NCI-H187 treated with DMSO at 0.1 percent for 48 hours (cell line): ENCODE measurements around the gene GBA2.

Experiments
- DNase-seq: peaks from one replicate; lab custom pipeline; 2025; lab: John Stamatoyannopoulos, UW

Gene GBA2

DNA sequence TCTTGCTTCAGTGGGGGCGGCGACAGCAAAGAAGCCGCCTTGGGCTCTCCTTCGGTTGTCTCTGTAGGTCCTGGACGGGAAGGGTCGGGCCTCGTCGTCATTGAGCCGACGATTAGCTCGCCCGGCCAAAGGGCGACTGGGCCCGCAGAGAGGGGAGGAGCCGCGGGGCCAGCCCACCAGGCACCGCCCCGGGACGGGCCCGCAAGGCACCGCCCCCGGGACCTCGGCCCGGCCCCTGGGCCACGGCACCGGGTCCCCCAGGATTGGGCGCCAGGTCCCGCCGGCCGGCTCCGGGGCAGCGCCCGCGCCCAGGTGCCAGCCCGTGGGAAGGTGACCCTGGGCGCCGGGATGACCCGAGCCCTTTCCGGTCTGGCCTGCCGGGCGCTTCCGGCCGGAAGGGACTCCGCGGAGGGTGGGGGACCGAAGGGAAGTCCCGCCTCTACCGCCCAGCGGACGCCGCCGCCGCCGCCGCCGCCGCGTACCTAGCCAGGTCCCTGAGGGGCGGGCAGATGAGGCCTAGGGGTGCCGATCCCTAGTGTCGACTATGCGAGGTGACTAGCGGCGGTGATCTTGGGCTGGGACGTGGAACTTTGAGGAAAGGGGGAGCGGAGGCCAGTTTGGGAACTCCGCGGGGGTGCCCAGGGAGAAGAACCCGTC, at the start of gene GBA2, which contains the start of gene RGP1:
TSS of gene GBA2 (minus strand) at position 371 of the 657 bp plus-strand sequence. CDS start 524 bp downstream, outside the sequence.
TSS of gene RGP1 (plus strand) at position 430 of the 657 bp plus-strand sequence. CDS start 469 bp downstream, outside the sequence.
- DNase-seq = no peak

- no peak for DNase-seq
Measured at GRCh38 chr9:35797311-35798109, 48.5 kb upstream of the GBA2 start.

DNA sequence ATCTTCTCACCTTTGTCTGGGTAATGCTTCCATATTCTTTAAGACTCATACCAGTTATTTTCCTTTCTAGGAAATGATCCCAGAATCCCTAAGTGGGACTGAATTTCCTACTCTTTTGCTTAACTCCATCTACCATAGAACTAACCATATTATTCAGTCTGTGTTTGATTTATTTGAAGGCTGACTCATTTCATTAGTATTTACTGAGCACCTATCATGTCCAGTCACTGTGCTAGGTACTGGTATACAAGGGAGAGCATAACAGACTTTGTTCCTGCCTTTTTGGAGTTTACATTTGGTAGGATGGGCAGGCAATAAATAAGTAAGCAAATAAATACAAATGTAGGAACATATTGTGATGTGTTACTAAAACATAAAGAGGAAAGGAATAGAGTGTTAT, 46.7 kb upstream of the GBA2 start:
- DNase-seq = no peak

GRCh38 chr9:35793461-35793860, 44.4 kb upstream of the GBA2 start:
- no peak for DNase-seq

DNA sequence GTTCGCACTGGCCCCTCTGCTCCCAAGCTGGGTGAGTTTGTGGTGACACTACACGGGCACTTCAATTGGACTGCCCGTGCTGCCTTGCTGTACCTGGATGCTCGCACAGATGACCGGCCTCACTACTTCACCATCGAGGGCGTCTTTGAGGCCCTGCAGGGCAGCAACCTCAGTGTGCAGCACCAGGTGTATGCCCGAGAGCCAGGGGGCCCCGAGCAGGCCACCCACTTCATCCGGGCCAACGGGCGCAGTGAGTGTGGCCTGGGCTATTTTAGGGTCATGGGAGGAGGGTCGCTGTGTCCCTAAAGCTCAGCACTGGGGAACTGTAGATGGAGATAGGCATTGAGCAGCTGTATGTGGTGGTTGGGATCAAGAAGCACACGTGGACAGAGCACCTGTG, 43.8 kb upstream of the GBA2 start:
- no peak for DNase-seq

DNA sequence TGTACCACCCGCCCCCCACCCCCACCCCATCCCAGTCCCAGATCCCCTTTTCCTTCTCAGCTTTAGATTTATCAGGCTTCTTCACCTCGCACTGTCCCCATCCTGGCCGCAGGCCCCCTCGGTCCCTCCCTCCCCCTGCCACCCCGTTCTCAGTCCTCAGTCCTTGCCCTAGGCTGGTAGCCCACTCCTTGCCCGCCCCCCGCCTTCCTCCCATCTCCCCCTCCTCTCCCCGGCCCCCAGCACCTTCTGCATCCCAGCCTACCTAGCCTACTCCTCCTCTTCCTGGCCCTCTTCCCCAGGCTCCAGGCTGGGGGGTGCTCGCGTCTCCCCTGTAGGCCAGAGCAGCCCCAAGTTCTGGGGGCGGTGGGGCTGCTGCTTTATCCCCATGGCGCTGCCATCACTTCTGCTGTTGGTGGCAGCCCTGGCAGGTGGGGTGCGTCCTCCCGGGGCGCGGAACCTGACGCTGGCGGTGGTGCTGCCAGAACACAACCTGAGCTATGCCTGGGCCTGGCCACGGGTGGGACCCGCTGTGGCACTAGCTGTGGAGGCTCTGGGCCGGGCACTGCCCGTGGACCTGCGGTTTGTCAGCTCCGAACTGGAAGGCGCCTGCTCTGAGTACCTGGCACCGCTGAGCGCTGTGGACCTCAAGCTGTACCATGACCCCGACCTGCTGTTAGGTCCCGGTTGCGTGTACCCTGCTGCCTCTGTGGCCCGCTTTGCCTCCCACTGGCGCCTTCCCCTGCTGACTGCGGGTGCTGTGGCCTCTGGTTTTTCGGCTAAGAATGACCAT, 43.2 kb upstream of the GBA2 start:
- no peak for DNase-seq

- DNase-seq = no peak
Measured at GRCh38 chr9:35791297-35791921, 42.4 kb upstream of the GBA2 start, which contains the start of gene NPR2. Gene NPR2, plus strand, starts transcription at chr9:35791591. Its CDS starts 818 bp downstream, at chr9:35792409.

DNA sequence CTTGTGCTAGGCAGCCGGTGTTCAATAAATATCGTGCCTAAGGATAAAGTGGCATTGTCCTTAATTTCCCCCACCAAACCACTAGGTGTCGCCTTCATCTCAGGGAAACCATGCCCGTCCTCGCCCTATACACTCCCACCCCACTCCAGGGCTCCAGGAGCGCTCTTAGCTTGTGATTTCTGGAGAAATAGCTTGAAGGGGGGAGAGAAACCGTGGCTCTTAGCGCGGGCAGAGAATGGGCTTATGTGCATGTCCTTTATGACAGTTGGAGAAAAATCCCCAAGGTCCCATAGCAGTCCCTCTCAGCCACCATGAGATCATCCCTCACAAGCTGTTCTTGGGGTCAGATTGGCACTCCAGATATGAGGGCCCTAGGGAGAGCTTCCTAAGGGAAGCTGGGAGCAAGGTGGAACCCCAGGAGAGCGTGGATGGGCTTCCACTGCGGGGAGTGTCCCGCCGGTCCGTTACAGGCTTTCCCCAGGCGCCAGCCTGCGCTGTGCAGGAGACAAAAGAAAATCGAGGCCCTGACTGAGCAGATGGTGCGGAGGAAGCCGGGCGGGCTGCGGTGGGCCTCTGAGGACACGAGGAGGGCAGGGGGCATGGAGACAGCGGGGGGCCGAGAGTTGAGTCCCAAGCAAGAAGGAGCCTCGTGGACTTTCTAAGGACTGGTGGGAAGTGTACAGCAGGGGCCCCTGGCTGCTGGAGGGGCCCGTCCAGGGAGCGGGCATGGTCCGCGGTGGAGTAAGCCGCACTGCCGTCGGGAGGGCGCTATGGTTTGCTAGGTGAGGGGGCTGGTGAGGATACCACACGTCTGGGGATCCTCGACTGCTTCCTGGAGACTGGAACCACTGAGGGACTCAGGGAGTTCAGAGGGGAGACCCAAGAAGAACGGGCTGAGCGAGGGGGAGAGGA, 41.6 kb upstream of the GBA2 start:
- DNase-seq = peak; percentile 43

GRCh38 chr9:35790025-35790384, 41.0 kb upstream of the GBA2 start:
- no peak for DNase-seq

GRCh38 chr9:35789541-35789940, 40.5 kb upstream of the GBA2 start:
- DNase-seq = no peak

DNA sequence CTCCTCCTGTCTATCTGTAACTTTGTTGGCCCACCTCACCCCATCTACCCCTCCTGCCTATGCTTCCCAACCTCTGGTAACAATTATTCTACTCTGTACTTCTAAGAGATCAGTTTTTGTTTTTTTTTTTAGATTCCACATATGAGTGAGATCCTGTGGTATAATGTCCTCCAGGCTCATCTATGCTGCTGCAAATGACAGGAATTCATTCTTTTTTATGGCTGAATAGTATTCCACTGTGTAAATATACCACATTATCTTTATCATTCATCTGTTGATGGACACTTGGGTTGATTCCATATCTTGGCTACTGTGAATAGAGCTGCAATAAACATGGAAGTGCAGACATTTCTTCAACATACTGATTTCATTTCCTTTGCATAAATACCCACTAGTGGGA, 34.4 kb upstream of the GBA2 start:
- DNase-seq = no peak

DNA sequence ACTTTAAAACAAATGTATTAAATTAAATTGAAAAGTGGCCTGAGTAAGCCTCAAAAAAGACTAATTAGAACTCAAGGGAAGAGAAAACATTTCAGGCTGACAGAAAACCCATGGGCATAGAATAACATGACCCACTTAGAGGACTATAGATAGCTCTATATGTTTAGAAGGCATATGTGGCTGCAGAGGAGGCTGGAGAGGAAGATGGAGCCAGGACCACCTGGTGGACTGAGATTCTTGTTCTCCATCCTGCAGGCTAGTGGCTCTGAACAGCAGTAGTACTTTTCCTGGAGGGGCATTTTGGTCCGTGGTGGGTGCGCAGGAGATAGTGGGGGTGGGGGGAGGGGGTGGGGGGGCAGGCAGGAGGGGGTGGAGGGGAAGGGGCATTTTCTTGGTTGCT, 32.0 kb upstream of the GBA2 start:
- DNase-seq = no peak

GRCh38 chr9:35778496-35778895, 29.5 kb upstream of the GBA2 start:
- no peak for DNase-seq

GRCh38 chr9:35776018-35776417, 27.0 kb upstream of the GBA2 start:
- peak; percentile 69 for DNase-seq

DNA sequence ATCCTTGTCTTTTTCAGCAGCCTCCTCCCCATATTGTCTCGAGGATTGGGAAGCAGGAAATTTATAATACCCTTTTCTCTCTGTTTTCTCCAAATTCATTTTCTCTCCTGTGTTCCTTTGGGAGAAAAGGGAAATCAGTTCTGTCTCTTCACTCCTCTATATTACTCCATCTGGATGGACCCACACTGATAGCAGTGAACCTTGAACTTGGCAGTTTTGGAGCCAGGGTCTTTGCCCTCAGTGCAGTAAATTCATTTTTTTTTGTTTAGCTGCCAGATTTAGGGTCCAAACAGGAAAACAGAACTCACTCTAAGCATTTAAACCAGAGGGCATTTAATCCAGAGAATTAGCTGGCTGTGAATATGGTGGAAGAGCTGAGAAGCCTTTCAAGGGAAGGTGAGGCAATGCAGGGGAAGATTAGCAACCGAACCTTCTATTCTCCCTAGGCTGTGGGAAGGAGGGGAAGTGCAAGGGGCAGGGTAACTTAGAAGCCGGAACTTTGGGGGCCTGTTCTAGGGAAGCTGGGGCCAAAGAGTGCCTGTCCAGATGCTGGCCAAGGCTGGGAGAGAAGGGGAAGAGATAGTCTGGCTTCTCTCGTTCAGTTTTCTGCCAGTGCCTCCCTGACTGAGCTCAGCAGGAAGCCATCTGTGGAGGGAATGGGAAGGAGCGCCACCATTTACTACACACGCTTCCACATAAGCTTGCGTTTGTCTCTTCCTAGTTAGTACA, 26.0 kb upstream of the GBA2 start:
- no peak for DNase-seq

- no peak for DNase-seq
Measured at GRCh38 chr9:35771943-35772342, 22.9 kb upstream of the GBA2 start.

DNA sequence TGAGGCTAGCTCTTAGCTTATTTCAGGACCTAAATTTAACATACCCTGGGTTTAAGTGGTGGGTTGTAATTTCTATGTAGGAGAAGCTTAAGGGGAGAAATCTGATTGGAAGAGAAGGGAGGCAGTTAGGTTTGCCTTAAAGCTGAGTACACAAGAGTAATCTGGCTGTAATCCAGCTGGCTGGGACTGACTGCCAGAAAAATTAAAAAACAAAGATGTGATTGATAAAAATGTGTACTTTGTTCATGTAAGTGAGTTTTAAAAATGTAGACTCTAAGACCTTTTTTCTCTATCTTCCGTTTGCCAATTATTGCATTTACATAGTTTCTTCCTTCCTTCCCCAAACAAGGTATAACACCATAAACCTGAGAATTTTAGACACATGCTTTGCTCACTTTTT, 22.5 kb upstream of the GBA2 start:
- no peak for DNase-seq

DNA sequence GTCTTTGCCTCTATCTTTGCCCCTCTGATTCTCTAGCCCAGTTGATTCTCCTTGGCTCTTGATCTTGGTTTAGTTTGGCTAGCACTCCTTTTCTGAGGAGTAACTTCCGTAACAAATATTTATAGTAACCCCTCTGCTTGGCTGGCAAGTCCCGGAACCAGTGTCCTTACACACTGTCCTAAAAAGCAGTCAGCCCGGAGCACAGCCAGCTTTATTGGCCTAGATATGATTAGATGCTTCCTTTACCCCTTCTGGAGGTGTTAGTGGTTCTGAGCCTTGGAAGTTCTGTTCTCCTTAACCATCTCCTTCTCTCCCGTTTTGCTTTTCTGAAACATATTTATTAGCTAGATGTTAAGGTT, 22.0 kb upstream of the GBA2 start:
- no peak for DNase-seq

GRCh38 chr9:35769763-35770162, 20.7 kb upstream of the GBA2 start:
- no peak for DNase-seq

DNA sequence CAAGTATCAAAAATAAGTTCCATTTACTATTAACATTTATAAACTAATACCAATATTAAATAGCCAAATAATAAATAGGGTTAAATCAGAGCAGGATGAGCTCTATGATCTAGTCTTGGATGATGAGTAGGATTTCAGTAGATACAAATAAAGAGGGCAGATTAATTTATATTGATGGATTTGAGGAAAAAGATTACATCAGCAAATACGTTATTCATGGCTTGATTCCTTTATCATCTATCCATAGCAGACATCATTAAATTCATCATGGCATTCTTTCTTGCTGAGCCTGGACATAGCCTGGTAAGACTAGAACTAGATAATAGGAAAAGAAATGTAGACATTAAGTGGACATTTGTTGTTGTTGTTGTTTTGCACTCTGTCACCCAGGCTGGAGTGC, 18.4 kb upstream of the GBA2 start:
- DNase-seq = no peak

- no peak for DNase-seq
Measured at GRCh38 chr9:35766997-35767396, 18.0 kb upstream of the GBA2 start.
